ENCODE data around the gene TPBG. TPM values are rescaled to one million over a fixed set of nuclear protein-coding genes. Genes with fewer than 3 reads are reported as not detected.

Gene TPBG
- total RNA-seq (10 to 100 TPM in 1 of 4 donors, 1 to 10 TPM in 3; 6.1 to 10.8 (median 6.4) TPM), polyA plus RNA-seq (1 to 10 TPM in 2 of 3 donors, under 1 TPM in 1; 0.92 to 7.3 (median 1.8) TPM)

- Histone ChIP-seq H3K4me3 (peak within 1 kb of the TSS; percentile 39 to 69 (median 56)), H3K4me1 (peaks cover 0 to 33% (median 20%) of the 10 kb centered on the region in 4 donors), H3K27me3 (peaks cover 8 to 50% (median 17%) of the 10 kb centered on the region in 3 donors), H3K9me3 (no peaks in the 10 kb centered on the region), H3K36me3 (no peaks in the 10 kb centered on the region), H3K27ac (peak within 1 kb of the TSS; percentile 64 to 91 (median 73))
- no peak for TF ChIP-seq CTCF (IDR thresholded peaks at IDR 0.05)
- TF ChIP-seq POLR2AphosphoS5 (IDR thresholded peaks at IDR 0.05) = peak in 3 of 4 donors; percentile 38 to 60 (median 49)
- WGBS, 2 donors = 1% methylated on average over 41 of the region's 41 CpGs
- intact Hi-C loops (cut with DNase I) = loop anchor here (5.0 kb wide), 1 partner anchor 694 kb away; no protein-coding TSS in a partner anchor
- DNase-seq = peak; percentile 70
These were observed at the start of gene TPBG for GRCh38 chr6:82363428-82364086. Gene TPBG, plus strand, starts transcription at chr6:82363817. Its CDS starts 1,145 bp downstream, at chr6:82364962.

GRCh38 chr6:82322386-82322785 is 41.2 kb upstream of the TPBG start:
- TF ChIP-seq CTCF (IDR thresholded peaks at IDR 0.05) = no peak
- TF ChIP-seq EP300 (IDR thresholded peaks at IDR 0.05) = no peak
- TF ChIP-seq POLR2A (IDR thresholded peaks at IDR 0.05) = no peak
- no peak for TF ChIP-seq POLR2AphosphoS5 (IDR thresholded peaks at IDR 0.05)
- Histone ChIP-seq H3K4me1 (no peaks in the 10 kb centered on the region), H3K4me3 (no peak overlapping the region), H3K9me3 (no peaks in the 10 kb centered on the region), H3K27ac (no peak overlapping the region), H3K27me3 (no peaks in the 10 kb centered on the region), H3K36me3 (no peaks in the 10 kb centered on the region)
- no peak for DNase-seq
- intact Hi-C loops (cut with DNase I) = no loop called here
- WGBS, 2 donors = 92 to 93% methylated on average over 1 of the region's 1 CpG

GRCh38 chr6:82329766-82330165 is 33.9 kb upstream of the TPBG start:
- WGBS, 2 donors = 58 to 71% methylated on average over 4 of the region's 4 CpGs
- no peak for TF ChIP-seq POLR2AphosphoS5 (IDR thresholded peaks at IDR 0.05)
- TF ChIP-seq POLR2A (IDR thresholded peaks at IDR 0.05) = no peak
- no peak for TF ChIP-seq CTCF (IDR thresholded peaks at IDR 0.05)
- TF ChIP-seq EP300 (IDR thresholded peaks at IDR 0.05) = no peak
- DNase-seq = no peak

GRCh38 chr6:82330171-82330804 is 33.3 kb upstream of the TPBG start:
- no peaks in the 10 kb centered on the region for H3K4me1 ChIP-seq
- H3K27ac ChIP-seq = no peak overlapping the region
- no peaks in the 10 kb centered on the region for H3K27me3 ChIP-seq
- TF ChIP-seq CTCF (IDR thresholded peaks at IDR 0.05) = no peak
- no peak for TF ChIP-seq POLR2AphosphoS5 (IDR thresholded peaks at IDR 0.05)
- TF ChIP-seq EP300 (IDR thresholded peaks at IDR 0.05) = no peak
- TF ChIP-seq POLR2A (IDR thresholded peaks at IDR 0.05) = no peak
- H3K36me3 ChIP-seq = no peaks in the 10 kb centered on the region
- H3K4me3 ChIP-seq = no peak overlapping the region
- intact Hi-C loops (cut with DNase I) = no loop called here
- 70 to 85% methylated on average over 2 of the region's 2 CpGs for WGBS, 2 donors
- no peak for DNase-seq
- H3K9me3 ChIP-seq = no peaks in the 10 kb centered on the region

More at GRCh38 chr6:82329766-82330165, 33.9 kb upstream of the TPBG start:
- no peaks in the 10 kb centered on the region for H3K36me3 ChIP-seq
- H3K27me3 ChIP-seq = no peaks in the 10 kb centered on the region
- H3K4me1 ChIP-seq = no peaks in the 10 kb centered on the region
- H3K27ac ChIP-seq = no peak overlapping the region
- no peak overlapping the region for H3K4me3 ChIP-seq
- H3K9me3 ChIP-seq = no peaks in the 10 kb centered on the region
- intact Hi-C loops (cut with DNase I) = no loop called here
